NB4 (cell line): ENCODE measurements around the gene CFAP43.

Experiments
- DNase-seq: peaks from one replicate; pipeline ENCODE4 v3.0.0; 2010; ENCODE audit warnings: low read depth
- H3K4me3 ChIP-seq: one replicate; pipeline ENCODE4 v1.5.1; 2011; ENCODE audit warnings: mild to moderate bottlenecking, low read depth, low read length, moderate library complexity
- CTCF ChIP-seq: IDR thresholded peaks from one replicate; pipeline ENCODE4 v1.5.1; 2012; ENCODE audit warnings: low read depth, low read length
- MAX ChIP-seq: IDR thresholded peaks from 2 replicates; pipeline ENCODE4 v1.6.1; 2011; ENCODE audit warnings: low read depth, low read length
- MYC ChIP-seq: IDR thresholded peaks from 2 replicates; pipeline ENCODE4 v1.6.1; 2011; ENCODE audit warnings: low read depth, low read length
- POLR2A ChIP-seq: IDR thresholded peaks from 2 replicates; pipeline ENCODE4 v1.6.1; 2011; ENCODE audit warnings: mild to moderate bottlenecking; ENCODE audit not compliant: insufficient read length; ENCODE audit errors: extremely low read depth

The CFAP43 gene

GRCh38 chr10:104268405-104268712 is 36.2 kb upstream of the CFAP43 start:
- H3K4me3 ChIP-seq, result peak overlapping the region; percentile 96
- TF ChIP-seq CTCF (no peak), POLR2A (no peak), MYC (no peak), MAX (no peak)
- peak; percentile 46 for DNase-seq

DNA sequence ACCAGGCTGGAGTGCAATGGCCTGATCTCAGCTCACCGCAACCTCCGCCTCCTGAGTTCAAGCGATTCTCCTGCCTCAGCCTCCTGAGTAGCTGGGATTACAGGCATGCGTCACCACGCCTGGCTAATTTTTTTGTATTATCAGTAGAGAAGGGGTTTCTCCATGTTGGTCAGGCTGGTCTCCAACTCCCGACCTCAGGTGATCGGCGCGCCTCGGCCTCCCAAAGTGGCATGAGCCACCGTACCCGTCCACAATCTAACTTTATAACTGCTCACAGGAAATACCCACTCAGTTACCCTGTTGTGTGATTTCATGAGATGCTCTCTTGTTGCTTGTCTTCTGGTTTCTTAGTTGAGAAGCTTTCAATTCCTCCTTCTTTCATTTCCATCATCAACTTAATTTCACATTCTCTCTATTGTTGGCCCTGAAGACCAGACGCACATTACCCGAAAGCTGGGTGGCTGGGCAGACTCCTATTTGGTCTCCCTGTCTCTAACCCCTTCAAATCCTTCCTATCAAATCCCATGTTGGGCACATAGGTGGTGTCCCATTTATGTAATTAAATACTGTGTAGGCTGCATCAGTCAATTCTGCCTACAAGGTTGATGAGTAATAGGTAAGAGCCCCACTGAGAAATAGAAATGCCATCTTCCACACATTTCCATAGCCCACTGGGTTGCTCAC is 35.7 kb upstream of the CFAP43 start:
- DNase-seq, result no peak
- no peak for TF ChIP-seq MYC
- TF ChIP-seq MAX, result no peak
- TF ChIP-seq POLR2A, result no peak
- no peak for TF ChIP-seq CTCF
- H3K4me3 ChIP-seq, result peak overlapping the region; percentile 96

DNA sequence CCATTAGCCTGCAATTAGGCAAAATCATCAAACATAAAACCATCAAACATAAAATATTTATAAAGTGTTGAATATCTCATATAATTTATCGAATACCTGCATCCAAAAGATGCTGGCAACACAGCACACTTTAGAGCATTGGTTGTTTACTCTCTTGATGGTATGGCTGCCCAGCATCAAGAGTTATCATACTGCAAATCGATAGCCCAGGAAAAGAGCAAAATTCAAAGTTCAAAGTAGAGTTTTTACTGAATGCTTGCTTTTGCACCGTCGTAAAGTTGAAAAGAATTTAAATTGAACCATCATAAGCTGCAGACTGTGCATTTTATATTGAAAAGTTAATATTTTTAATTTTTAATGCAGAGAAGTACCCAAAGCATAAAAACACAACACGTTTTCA is 32.6 kb upstream of the CFAP43 start:
- TF ChIP-seq POLR2A, result no peak
- no peak for TF ChIP-seq CTCF
- no peak for TF ChIP-seq MYC
- no peak for TF ChIP-seq MAX
- no peak for DNase-seq
- H3K4me3 ChIP-seq, result no peak overlapping the region

- DNase-seq, result no peak
- no peak overlapping the region for H3K4me3 ChIP-seq
- TF ChIP-seq MYC, result no peak
- no peak for TF ChIP-seq CTCF
- TF ChIP-seq POLR2A, result no peak
- TF ChIP-seq MAX, result no peak
Observed at GRCh38 chr10:104262055-104262454, 29.9 kb upstream of the CFAP43 start.

GRCh38 chr10:104260775-104261115 is 28.6 kb upstream of the CFAP43 start:
- TF ChIP-seq CTCF (no peak), MYC (no peak), POLR2A (no peak), MAX (no peak)
- H3K4me3 ChIP-seq, result no peak overlapping the region
- DNase-seq, result peak; percentile 62
